Endothelial cell of umbilical vein (primary cell): Measurements from ENCODE around the gene SNX25.

Experiments
- CTCF ChIP-seq, 2 donors: IDR thresholded peaks; 1 replicate in 1 of 2; 2 replicates in 1 of 2; pipeline ENCODE4 v1.5.1; 2011; ENCODE audit warnings: low read length in 2 of 2, mild to moderate bottlenecking in 2 of 2, moderate library complexity in 2 of 2, control low read depth in 1 of 2, inconsistent platforms in 1 of 2, low read depth in 1 of 2; ENCODE audit not compliant: insufficient read depth in 1 of 2; ENCODE audit errors: extremely low read depth in 1 of 2
- GATA2 ChIP-seq: IDR thresholded peaks from 2 replicates; pipeline ENCODE4 v1.7.0; 2011; ENCODE audit warnings: low read depth, mild to moderate bottlenecking, moderate library complexity, mixed read lengths, low read length; ENCODE audit not compliant: insufficient read length, insufficient read depth
- JUN ChIP-seq: IDR thresholded peaks from 2 replicates; pipeline ENCODE4 v1.6.1; 2011; ENCODE audit warnings: borderline replicate concordance, low read depth; ENCODE audit not compliant: insufficient read length, insufficient read depth
- MAX ChIP-seq: IDR thresholded peaks from 2 replicates; pipeline ENCODE4 v1.6.1; 2011; ENCODE audit not compliant: insufficient read depth, insufficient read length
- POLR2A ChIP-seq: IDR thresholded peaks from 2 replicates; pipeline ENCODE4 v1.6.1; 2012; ENCODE audit warnings: low read depth, mild to moderate bottlenecking, control low read depth, low read length
- POLR2AphosphoS5 ChIP-seq: IDR thresholded peaks from 2 replicates; pipeline ENCODE4 v1.6.1; 2012; ENCODE audit warnings: low read depth, mild to moderate bottlenecking, control low read depth, low read length, moderate library complexity; ENCODE audit not compliant: insufficient read depth

DNA sequence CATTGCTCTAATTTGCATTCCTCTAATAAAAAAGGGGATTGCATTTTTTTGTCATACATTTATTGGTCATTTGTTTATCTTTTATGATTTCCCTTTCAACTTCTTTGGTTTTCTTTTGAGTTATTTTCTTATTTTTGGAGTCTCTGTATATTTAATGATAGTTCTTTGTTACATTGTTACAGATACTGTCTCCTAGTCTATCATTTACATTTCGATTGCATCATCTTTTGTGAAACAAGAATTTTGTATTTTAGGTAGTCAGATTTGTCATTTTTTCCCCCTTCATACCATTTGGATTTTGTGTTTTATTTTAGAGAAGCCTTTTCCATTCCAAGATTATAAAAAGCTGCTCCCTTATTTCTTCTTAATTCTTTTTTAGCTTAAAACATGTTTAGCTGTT is 37.1 kb downstream of the SNX25 start:
- no peak for TF ChIP-seq CTCF (IDR thresholded peaks at IDR 0.05; ENCODE audit: extremely low read depth in 1 of 2, insufficient read depth in 1 of 2, low read depth in 1 of 2, low read length in 2 of 2)
- no peak for TF ChIP-seq POLR2AphosphoS5
- no peak for TF ChIP-seq POLR2A
- TF ChIP-seq JUN: no peak
- no peak for TF ChIP-seq MAX
- no peak for TF ChIP-seq GATA2
